Left renal pelvis (tissue), 4 donors: ENCODE measurements around the gene C16orf78. TPM values are rescaled to one million over a fixed set of nuclear protein-coding genes. Genes with fewer than 3 reads are reported as not detected.

Source experiments
- DNase-seq, 4 donors: peaks; one replicate each; pipeline ENCODE4 v3.0.0-alpha.2; 2013; ENCODE audit warnings: low read depth in 4 of 4, low spot score in 3 of 4
- polyA plus RNA-seq, 4 donors: library from polyadenylated mRNA; unstranded; fragments of 120-200 nt; gene quantifications; one replicate each; pipeline ENCODE4 v1.2.1, GENCODE V29; 2013; ENCODE audit not compliant: insufficient read length in 4 of 4

Gene C16orf78
- polyA plus RNA-seq, result under 1 TPM in 1 of 4 donors, not detected in 3; 0.18 TPM

- DNase-seq, result no peak
These were observed at the start of gene C16orf78 for GRCh38 chr16:49373504-49373903. C16orf78 (plus strand) TSS chr16:49373804; CDS start chr16:49373940, 136 bp downstream.

GRCh38 chr16:49324703-49325102 is 48.9 kb upstream of the C16orf78 start:
- no peak for DNase-seq

GRCh38 chr16:49327466-49327865 is 46.1 kb upstream of the C16orf78 start:
- no peak for DNase-seq

GRCh38 chr16:49328325-49328724 is 45.3 kb upstream of the C16orf78 start:
- DNase-seq, result no peak

GRCh38 chr16:49330562-49331201 is 42.9 kb upstream of the C16orf78 start:
- no peak for DNase-seq

- DNase-seq, result no peak
These were observed 40.9 kb upstream of the C16orf78 start for GRCh38 chr16:49332589-49333258.

- no peak for DNase-seq
These were observed 40.4 kb upstream of the C16orf78 start for GRCh38 chr16:49333259-49333597.

- DNase-seq, result no peak
These were observed 37.8 kb upstream of the C16orf78 start for GRCh38 chr16:49335828-49336227.

- no peak for DNase-seq
These were observed 37.0 kb upstream of the C16orf78 start for GRCh38 chr16:49336581-49336980.

- no peak for DNase-seq
These were observed 35.7 kb upstream of the C16orf78 start for GRCh38 chr16:49337814-49338350.

GRCh38 chr16:49338611-49339265 is 34.9 kb upstream of the C16orf78 start:
- no peak for DNase-seq

- no peak for DNase-seq
These were observed 33.1 kb upstream of the C16orf78 start for GRCh38 chr16:49340466-49340865.

GRCh38 chr16:49341706-49342105 is 31.9 kb upstream of the C16orf78 start:
- no peak for DNase-seq

GRCh38 chr16:49342336-49343265 is 31.0 kb upstream of the C16orf78 start:
- no peak for DNase-seq

GRCh38 chr16:49343291-49343690 is 30.3 kb upstream of the C16orf78 start:
- DNase-seq, result no peak

GRCh38 chr16:49344401-49344800 is 29.2 kb upstream of the C16orf78 start:
- no peak for DNase-seq

GRCh38 chr16:49345829-49346228 is 27.8 kb upstream of the C16orf78 start:
- DNase-seq, result no peak

GRCh38 chr16:49346459-49346858 is 27.1 kb upstream of the C16orf78 start:
- no peak for DNase-seq

- no peak for DNase-seq
These were observed 26.1 kb upstream of the C16orf78 start for GRCh38 chr16:49347476-49347875.

- no peak for DNase-seq
These were observed 25.0 kb upstream of the C16orf78 start for GRCh38 chr16:49348408-49349176.
